Gastrocnemius medialis (tissue), 4 donors: ENCODE measurements around the gene MKLN1. TPM values are rescaled to one million over a fixed set of nuclear protein-coding genes. Genes with fewer than 3 reads are reported as not detected.

Source experiments
- ATAC-seq, 2 donors: fragments of 150-250 bp; one replicate each; pipeline ENCODE4 v1.9.1; 2016
- DNase-seq, 2 donors: peaks; one replicate each; pipeline ENCODE4 v3.0.0-alpha.2; 2019
- H3K27ac ChIP-seq, 4 donors: fragments of 200-600 bp; sonication (generic); 1 replicate in 1 of 4; 2 replicates in 3 of 4; pipeline ENCODE4 v1.5.1; 2016 to 2018; ENCODE audit warnings: mild to moderate bottlenecking in 2 of 4, moderate library complexity in 1 of 4
- H3K27me3 ChIP-seq, 3 donors: fragments of 200-600 bp; sonication (generic) in 2 of 3; 1 replicate in 1 of 3; 2 replicates in 2 of 3; pipeline versions ENCODE4 v1.5.1 to v1.6.0; 2016 to 2019; ENCODE audit warnings: mild to moderate bottlenecking in 1 of 3, moderate library complexity in 1 of 3
- H3K36me3 ChIP-seq, 2 donors: fragments of 200-600 bp; sonication (generic) in 1 of 2; one replicate each; pipeline ENCODE4 v1.5.1; 2017 to 2018
- H3K4me1 ChIP-seq, 2 donors: fragments of 200-600 bp; sonication (generic) in 1 of 2; one replicate each; pipeline ENCODE4 v1.5.1; 2016 to 2017; ENCODE audit warnings: mild to moderate bottlenecking in 2 of 2
- H3K4me3 ChIP-seq, 4 donors: fragments of 200-600 bp; sonication (generic) in 3 of 4; 1 replicate in 1 of 4; 2 replicates in 3 of 4; pipeline ENCODE4 v1.5.1; 2016 to 2019; ENCODE audit warnings: mild to moderate bottlenecking in 2 of 4
- H3K9me3 ChIP-seq, 3 donors: fragments of 200-600 bp; sonication (generic) in 2 of 3; 1 replicate in 1 of 3; 2 replicates in 2 of 3; pipeline ENCODE4 v1.5.1; 2016 to 2019
- CTCF ChIP-seq, 5 experiments: fragments of 450-650 bp in 3 of 5; fragments of 200-600 bp in 2 of 5; sonication (generic) in 2 of 5; IDR thresholded peaks in 4 of 5; conservative IDR thresholded peaks in 1 of 5; 1 replicate in 4 of 5; 2 replicates in 1 of 5; pipeline ENCODE4 v1.5.1; 2016 to 2019; ENCODE audit warnings: antibody characterized with exemption in 5 of 5, mild to moderate bottlenecking in 3 of 5, moderate library complexity in 3 of 5
- POLR2A ChIP-seq, 2 donors: fragments of 450-650 bp; IDR thresholded peaks; one replicate each; pipeline ENCODE4 v1.6.1; 2017; ENCODE audit warnings: antibody characterized with exemption in 2 of 2, mild to moderate bottlenecking in 2 of 2, moderate library complexity in 2 of 2
- in situ Hi-C, 4 donors: fragments of 200-750 bp; cut with MboI; loops; one replicate each; pipeline versions ENCODE4 v1.15.0 to v1.8.0; 2017; ENCODE audit warnings: low sequenced_read_pairs in 4 of 4
- intact Hi-C: fragments of 100-400 bp; cut with DNase I; formaldehyde crosslinking; loops from one replicate; pipeline ENCODE4 v1.15.1; 2023; ENCODE audit warnings: low total_unique reads
- total RNA-seq, 4 donors: library from RNA; depleted of rRNA; stranded (reverse); fragments of >200 nt; gene quantifications; one replicate each; pipeline versions ENCODE4 v1.1.0 to v1.2.3, GENCODE V29; 2016

MKLN1 gene
- 10 to 100 TPM; 29.1 to 81.1 (median 48.9) TPM for total RNA-seq

GRCh38 chr7:131327626-131328376 is at the start of gene MKLN1:
Gene MKLN1 (plus strand): TSS chr7:131327876. CDS start chr7:131327900, 24 bp downstream.
- peak within 1 kb of the TSS; percentile 98 to 100 (median 100) for H3K27ac ChIP-seq
- peak; percentile 88 to 92 for ATAC-seq
- intact Hi-C loops (loop anchor here (1.0 to 10.0 kb wide), 3 partner anchors 79 to 453 kb away; no protein-coding TSS in a partner anchor), in situ Hi-C loops (no loop called here)
- no peaks in the 10 kb centered on the region for H3K9me3 ChIP-seq
- H3K4me3 ChIP-seq, result peak within 1 kb of the TSS; percentile 94 to 100 (median 98)
- H3K27me3 ChIP-seq, result no peaks in the 10 kb centered on the region
- H3K4me1 ChIP-seq, result peaks cover 46 to 49% of the 10 kb centered on the region in 2 donors
- peak; percentile 89 to 91 for DNase-seq
- peak; percentile 75 to 86 for TF ChIP-seq POLR2A (IDR thresholded peaks at IDR 0.05)
- TF ChIP-seq CTCF (IDR thresholded peaks at IDR 0.05 in 4 of 5, conservative IDR thresholded peaks at IDR 0.05 in 1 of 5), result no peak
- H3K36me3 ChIP-seq, result no peaks in the 10 kb centered on the region

DNA sequence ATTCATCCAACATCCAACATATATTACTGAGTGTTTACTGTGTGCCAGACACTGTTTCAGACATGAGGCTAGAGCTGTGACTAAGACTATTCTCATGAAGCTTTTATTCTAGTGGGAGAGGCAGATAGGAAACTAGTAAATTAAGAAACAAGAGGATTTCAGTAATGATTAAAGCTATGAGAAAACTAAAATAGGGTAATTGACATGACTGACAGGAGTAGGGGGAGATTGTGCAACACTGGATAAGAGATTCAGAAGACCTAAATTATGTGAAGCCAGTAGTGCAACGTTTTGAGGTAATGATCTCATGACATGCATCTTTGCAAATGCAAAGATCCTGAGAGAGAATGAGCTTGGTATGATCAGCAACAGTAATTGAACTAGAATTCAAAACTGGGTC is 48.6 kb upstream of the MKLN1 start:
- intact Hi-C loops, result no loop called here
- in situ Hi-C loops, result no loop called here
- Histone ChIP-seq H3K9me3 (no peaks in the 10 kb centered on the region), H3K4me1 (peaks cover 2 to 5% of the 10 kb centered on the region in 2 donors), H3K4me3 (no peak overlapping the region), H3K27me3 (no peaks in the 10 kb centered on the region), H3K27ac (no peak overlapping the region), H3K36me3 (no peaks in the 10 kb centered on the region)
- DNase-seq, result no peak
- ATAC-seq, result no peak
- TF ChIP-seq POLR2A (IDR thresholded peaks at IDR 0.05) (no peak), CTCF (IDR thresholded peaks at IDR 0.05 in 4 of 5, conservative IDR thresholded peaks at IDR 0.05 in 1 of 5) (no peak)

DNA sequence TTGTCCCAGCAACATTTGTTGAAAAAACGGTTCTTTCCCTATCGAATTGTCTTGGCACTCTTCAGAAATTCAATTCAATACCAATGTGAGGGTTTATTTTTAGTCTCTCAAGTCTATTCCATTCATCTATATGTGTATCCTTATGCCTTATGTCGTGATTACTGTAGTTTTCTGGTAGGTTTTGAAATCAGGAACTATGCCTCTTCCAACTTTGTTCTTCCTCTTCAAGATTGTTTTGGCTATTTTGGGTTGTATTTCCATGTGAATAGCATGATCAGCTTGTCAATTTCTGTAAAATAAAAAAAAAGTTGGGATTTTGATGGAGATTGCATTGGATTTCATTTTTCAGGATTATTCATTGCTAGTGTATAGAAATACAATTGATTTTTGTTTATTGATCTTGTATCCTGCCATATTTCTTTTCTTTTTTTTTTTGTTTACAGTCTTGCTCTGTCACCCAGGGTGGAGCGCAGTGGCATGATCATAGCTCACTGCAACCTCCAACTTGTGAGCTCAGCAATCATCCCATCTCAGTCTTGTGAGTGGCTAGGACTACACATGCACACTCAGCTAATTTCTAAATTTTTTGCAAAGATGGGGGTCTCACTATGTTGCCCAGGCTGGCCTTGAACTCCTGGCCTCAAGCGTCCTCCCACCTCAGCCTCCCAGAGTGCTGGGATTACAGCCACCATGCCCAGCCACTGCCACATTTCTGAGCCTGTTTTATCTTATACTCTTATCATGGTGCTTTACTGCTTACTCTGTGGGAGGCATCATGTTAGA is 46.2 kb upstream of the MKLN1 start:
- in situ Hi-C loops, result loop anchor here in 1 of 4 donors (10.0 kb wide), 1 partner anchor 177 kb away; no protein-coding TSS in a partner anchor
- ATAC-seq, result no peak
- TF ChIP-seq POLR2A (IDR thresholded peaks at IDR 0.05), result no peak
- TF ChIP-seq CTCF (IDR thresholded peaks at IDR 0.05 in 4 of 5, conservative IDR thresholded peaks at IDR 0.05 in 1 of 5), result no peak

GRCh38 chr7:131284702-131285419 is 42.8 kb upstream of the MKLN1 start:
- Histone ChIP-seq H3K27ac (peak overlapping the region; percentile 83 to 97 (median 92)), H3K4me3 (peak overlapping the region in 1 of 4 donors; percentile 25), H3K4me1 (peaks cover 23 to 41% of the 10 kb centered on the region in 2 donors), H3K36me3 (no peaks in the 10 kb centered on the region), H3K27me3 (no peaks in the 10 kb centered on the region), H3K9me3 (no peaks in the 10 kb centered on the region)
- intact Hi-C loops (loop anchor here (1.0 kb wide), 2 partner anchors 36 to 98 kb away; no protein-coding TSS in a partner anchor), in situ Hi-C loops (loop anchor here in 1 of 4 donors (10.0 kb wide), 1 partner anchor 180 kb away; no protein-coding TSS in a partner anchor)
- no peak for TF ChIP-seq POLR2A (IDR thresholded peaks at IDR 0.05)
- TF ChIP-seq CTCF (IDR thresholded peaks at IDR 0.05 in 4 of 5, conservative IDR thresholded peaks at IDR 0.05 in 1 of 5), result peak in 1 of 5 experiments; percentile 8
- ATAC-seq, result peak; percentile 92 to 94
- DNase-seq, result peak; percentile 90 to 93

More for the DNA sequence above, 46.2 kb upstream of the MKLN1 start:
- DNase-seq, result no peak
- no peaks in the 10 kb centered on the region for H3K36me3 ChIP-seq
- H3K9me3 ChIP-seq, result no peaks in the 10 kb centered on the region
- intact Hi-C loops, result no loop called here
- H3K27ac ChIP-seq, result no peak overlapping the region
- no peaks in the 10 kb centered on the region for H3K27me3 ChIP-seq
- H3K4me1 ChIP-seq, result peaks cover 23 to 27% of the 10 kb centered on the region in 2 donors
- no peak overlapping the region for H3K4me3 ChIP-seq
